ENCODE results near the gene SV2B.

SV2B gene

DNA sequence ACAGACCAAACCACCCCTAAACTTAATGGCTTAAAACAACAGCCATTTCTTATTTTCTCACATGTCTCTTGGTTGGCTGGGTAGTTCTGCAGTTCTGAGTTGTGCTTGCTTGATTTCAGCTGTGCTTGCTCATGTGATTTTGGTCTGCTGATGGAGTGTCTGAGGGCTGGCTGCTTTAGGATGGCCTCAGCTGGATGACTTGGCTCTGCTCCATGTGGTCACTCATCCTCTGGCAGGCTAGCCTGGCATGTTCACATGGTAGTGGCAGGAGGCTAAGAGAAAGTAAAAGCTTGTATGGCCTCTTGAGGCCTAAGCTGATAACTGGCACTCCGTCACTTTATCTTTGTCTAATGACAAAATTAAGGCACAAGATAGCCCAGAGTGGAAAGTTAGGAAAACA is 4.1 kb downstream of the SV2B start:
- DNase-seq (ENCODE audit: low spot score), result no peak

DNA sequence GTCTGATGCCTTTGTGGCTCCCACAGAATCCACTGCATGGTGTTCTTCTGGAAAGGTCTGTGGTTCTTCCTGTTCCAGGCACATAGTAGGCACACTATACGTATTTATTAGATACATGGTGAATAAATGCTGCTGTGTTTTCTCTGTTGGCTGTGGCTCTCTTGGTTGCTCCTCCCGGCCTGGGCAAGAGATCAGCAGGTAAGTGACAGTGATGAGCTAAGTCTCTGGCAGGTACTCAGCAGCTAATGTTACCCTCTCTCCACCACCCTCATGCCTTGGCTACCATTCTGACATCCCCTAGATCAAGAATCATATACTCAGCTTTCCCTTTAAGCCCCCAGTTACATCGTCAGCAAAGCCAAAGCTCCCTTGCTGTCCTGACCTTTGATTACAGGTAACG is 8.4 kb downstream of the SV2B start:
- no peak for DNase-seq (ENCODE audit: low spot score)

DNA sequence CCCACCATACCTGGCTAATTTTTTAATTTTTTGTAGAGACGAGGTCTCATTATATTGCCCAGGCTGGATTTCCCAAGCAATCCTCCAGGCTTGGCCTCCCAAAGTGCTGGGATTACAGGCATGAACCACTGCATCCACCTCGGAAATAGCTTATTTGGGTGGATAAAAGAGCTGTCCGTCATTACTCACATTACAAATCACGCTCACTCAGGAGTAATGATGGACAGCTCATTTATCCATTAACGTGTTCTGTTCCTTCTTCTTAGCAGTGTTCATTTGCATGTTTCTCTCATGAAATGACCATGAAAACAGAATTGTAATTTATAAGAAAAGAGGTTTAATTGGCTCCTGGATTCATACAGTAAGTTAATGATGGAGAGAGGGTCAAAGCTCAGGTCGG is 9.8 kb downstream of the SV2B start:
- DNase-seq (ENCODE audit: low spot score), result no peak

DNA sequence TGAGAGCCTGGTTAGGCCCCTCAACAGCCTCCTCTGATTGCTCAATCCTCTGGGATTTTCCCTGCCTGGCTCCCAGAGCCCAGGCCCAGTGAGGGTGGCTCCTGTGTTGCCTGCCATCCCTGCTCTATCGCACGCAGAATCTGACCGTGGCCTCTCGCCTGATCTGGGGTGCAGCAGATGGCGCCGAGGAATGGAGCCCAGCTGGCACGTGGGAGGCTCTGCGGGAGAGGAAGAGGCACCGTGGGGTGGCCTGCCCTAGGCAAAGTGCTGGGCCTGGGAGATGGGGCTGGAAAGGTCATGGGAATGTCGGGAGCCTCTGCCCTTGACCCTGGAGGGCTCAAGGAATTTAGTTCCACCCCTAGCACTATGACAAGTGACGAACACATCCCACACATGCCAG is 10.3 kb downstream of the SV2B start:
- no peak for DNase-seq (ENCODE audit: low spot score)

DNA sequence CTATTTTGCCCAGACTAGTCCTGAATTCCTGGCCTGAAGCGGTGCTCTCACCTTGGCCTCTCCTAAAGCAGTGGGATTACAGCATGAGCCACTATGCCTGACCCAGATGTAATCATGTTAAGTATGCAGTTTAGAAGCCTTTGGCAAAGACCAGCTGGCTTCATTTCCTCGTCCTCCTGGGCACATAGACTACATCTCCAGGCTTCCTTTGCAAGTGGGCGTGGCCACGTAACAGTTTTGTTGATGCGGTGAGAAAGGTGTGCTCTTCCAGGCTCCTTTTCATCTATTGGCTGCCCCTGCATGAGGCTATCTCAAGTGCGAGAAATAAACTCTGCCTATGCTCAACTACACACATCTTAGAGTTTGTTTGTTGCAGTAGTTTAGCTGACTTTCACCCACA is 13.0 kb downstream of the SV2B start:
- DNase-seq (ENCODE audit: low spot score), result no peak

DNA sequence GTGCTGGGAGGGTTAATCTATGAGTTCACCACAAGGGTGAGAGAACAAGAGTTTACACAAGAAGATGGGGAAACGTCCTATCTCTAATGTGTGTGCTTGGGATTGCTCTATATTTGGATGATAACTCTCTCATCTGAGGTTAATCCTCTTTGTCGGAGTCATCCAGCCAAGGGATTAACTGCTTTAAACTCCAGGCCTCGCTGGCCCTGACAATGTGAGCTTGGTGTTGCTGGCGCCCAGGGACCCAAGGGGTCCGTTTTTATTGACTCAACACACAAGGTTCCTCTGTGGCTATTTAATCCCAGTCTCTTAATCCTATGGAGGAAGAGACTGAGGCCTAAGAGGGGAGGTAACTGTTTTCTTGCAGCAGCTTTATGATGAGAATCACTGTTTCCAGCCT is 14.2 kb downstream of the SV2B start:
- no peak for DNase-seq (ENCODE audit: low spot score)

DNA sequence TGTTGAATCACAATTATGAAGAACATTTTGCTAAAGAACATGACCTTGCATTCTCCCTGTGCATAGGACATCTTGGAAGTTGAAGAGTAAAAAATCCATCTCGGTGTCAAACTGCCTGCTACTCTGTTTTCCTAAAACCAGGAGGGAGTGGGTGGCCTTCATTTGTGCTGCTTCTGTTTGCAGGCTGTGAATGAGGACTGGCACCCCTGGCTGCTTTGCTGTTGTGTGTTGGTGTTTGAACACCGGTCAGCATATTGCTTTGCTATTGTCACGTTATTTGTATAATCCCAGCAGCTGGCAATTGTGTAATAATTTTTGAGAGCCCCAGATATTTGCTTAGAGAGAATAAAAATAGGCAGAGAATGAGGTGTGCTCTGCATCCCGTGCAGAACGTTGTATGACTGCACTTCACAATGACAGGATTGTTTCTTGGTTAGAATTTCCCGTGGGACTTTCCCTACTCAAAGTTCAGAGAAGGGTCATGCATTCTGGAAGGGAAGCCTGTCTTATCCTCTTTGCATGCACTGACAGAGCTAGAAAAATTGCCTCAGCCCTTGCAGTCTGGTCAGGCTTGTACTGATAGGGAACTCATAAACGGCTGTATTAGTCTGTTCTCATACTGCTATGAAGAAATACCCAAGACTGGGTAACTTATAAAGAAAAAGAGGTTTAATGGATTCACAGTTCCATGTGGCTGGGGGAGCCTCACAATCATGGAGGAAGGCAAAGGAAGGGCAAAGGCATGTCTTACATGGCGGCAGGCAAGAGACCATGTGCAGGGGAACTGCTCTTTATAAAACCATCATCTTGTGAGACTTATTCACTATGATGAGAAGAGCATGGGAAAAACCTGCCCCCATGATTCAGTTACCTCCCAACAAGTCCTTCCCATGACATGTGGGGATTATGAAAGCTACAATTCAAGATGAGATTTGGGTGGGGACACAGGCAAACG is 16.3 kb downstream of the SV2B start:
- DNase-seq (ENCODE audit: low spot score), result no peak

DNA sequence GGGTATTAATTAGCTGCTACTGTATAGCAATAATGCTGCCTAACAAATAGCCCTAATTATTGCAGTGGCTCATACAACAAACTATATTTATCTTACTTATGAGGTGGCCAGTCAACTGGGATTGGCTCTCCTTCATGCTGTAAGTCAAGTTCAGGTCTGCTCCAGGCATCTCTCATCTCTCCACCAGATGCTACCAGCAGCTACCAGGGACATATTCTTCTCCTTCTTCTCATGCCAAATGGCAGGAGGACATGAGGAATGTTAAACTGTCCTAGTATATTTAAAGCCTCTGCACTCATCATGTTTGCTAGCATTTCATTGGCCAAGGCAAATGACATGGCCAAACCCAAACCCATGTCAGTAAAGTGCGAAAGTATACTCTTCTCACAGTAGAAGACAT is 17.3 kb downstream of the SV2B start:
- no peak for DNase-seq (ENCODE audit: low spot score)

DNA sequence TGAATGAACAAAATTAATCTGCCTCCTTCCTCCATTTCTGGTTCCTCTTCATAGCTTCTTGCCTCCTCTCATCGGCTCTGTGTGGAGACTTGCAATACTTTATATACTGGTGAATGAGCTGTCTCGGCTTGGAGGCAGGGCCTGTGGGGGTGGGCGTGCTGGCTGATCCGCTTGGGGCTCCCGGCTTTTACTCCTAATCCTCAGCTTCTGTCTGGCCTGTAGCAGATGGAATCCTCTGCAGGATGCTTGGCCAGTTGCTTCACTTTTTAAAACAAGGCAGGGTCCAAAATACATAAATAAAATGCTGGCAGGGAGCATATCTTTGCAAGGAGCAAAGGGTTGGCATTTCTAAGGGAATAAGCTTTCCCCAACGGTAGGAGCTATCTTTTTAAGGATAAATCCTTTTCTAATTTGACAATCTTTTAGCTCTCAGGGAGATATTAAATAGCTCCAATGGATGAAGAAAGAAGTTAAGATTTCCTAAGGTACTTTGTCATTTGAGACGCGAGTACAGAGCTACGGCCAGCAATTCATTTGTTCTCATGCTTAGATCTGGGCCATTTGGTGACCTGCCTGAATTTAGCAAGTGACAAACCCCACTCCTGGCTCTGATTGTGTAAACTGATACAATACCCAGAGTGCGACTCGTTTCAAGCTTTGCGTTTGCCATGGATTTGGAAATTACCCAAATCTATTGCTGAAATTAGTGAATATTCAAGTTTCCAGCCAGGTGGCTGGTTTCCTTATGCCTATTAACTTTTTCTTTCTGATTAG is 18.9 kb downstream of the SV2B start:
- no peak for DNase-seq (ENCODE audit: low spot score)

DNA sequence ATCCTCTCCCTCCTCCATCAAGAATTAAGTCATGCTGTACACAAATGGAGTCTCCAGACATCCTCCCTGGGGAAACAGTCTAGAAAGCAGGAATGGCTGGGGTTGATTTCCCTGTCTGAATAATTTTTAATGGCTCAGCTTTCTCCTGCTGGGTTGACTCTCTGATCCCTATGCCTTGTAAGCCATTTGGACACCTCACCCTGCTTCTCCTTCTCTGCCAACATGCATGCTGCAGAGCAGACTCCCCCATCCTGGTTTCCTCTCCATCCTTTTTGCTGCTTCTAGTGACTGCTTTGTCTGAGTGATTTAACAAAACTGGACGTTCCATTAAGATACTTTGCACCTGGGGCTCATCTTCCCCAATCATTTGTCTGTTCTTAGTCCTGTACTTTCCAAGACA is 22.2 kb downstream of the SV2B start:
- no peak for DNase-seq (ENCODE audit: low spot score)

DNA sequence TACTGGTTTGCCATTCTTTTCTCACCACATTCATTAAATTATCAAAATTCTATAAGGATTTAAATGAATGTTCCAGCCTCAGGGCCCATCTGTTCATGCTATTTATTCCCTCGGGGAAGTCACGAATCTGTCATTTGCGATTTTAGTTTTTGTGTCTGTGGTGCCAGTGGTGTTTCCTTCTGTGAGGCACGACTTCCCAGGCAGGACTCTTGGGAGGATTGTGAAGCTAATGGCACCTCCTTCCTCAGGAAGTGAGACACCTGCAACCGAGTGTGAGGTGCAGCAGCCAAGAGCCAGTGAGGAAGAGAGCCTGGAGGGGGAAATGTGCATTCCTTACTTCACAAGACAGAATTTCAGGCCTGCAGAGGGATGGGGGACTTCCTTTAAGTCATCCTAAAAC is 24.1 kb downstream of the SV2B start:
- DNase-seq (ENCODE audit: low spot score), result no peak

DNA sequence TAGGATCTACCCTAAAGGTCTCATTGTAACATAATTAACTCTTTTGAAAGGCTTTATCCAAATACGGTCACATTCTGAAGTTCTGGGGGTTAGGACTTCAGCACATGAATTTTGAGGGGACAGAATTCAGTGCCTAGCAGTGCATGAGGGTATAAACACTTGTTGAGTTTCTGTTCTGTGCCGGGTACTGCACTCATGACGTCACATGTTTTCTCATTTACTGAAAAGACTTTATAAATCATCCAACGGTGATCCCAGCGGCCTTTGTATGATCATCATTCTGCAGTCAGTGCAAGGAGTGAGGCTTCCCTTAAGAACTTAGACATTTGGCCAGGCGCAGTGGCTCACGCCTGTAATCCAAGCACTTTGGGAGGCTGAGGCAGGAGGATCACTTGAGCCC is 25.1 kb downstream of the SV2B start:
- DNase-seq (ENCODE audit: low spot score), result no peak

DNA sequence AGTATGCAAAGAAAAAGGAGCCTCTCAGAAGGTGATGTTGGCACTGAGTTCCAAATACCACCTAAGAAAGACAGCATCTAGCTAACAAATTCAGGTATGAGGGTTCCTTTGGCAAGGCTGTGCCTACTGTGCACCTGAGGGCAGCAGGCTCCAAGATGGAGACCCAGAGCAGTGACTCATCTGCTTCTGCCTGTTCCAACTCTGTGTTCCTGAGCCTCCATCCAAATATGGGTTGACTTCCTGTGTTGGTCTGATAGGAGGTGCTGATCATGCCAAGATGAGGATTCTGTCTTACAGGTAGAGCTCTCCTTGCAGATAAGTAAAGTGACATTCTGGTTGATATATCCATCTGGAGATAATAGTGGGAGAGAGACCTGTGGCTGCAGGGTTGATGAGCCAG is 26.0 kb downstream of the SV2B start:
- no peak for DNase-seq (ENCODE audit: low spot score)

DNA sequence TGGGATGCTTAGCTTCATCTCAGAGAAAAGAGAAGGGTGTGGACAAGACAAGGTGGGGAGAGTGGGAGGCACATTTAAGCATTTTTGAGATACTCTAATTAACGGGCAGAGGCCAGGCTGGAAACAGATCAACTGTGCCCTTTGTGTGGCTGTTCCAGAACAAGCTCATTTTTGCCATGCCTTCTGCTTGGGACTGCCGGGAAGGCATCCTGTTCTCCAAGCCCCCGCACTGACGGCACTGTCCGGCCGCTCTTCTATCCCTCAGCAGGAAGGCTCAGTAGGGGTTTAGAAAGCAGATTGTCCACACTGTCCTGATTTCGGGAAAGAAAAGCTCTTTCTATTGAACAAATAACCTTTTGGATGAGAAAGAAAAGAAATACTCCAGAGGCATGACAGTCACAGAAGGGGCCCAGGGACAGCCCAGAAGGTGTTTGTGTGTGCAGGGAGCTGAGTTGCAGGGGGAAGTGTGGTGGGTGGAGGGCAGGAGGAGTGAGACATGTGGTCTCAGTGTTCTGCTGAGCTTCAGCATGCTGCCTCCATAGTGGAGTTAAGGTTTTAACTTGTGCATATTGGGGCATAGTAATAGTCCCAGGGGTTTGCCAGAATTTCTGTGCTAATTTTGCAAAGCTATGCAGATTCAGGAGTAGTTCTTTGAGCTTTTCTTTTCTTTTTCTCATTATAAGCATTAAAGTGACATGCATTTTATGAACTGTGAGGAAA is 27.3 kb downstream of the SV2B start:
- no peak for DNase-seq (ENCODE audit: low spot score)

DNA sequence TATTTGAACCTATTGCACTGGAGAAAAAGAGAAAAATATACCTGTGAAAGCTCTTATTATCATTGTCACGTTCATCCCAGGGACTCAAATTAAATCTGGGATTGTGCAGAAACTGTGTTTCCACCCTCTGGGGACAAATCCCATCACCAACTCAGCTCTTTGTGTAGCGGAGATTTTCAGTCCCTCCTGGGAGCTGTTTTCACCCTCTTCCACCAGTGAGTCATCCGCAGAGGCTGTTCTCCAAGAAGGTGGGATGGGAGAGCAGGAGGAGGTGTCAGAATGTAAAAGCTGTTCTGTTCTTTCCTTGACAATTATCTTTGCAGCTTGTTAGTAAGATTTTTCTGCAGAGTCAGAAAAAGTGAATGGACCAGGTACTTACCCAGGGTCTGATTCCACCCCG is 28.0 kb downstream of the SV2B start:
- no peak for DNase-seq (ENCODE audit: low spot score)

DNA sequence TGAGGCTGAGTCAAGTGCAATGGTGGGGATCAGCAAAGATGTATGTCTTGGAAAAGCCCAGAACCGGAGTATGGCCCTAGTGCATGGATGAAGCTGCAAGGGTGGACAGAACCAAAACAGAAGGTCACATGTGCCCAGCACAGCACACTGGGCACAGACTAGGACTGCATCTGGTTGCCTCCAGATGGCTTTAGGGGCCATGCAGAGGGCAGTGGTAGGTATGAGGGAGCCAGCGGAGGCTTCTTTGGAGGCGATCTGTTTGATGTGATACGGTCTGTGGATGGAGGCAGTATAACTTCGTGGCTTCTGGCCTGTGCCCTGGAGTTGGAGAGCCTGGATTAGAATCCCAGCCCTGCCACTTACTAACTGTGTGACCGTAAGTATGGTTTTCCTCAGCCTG is 29.4 kb downstream of the SV2B start:
- no peak for DNase-seq (ENCODE audit: low spot score)

DNA sequence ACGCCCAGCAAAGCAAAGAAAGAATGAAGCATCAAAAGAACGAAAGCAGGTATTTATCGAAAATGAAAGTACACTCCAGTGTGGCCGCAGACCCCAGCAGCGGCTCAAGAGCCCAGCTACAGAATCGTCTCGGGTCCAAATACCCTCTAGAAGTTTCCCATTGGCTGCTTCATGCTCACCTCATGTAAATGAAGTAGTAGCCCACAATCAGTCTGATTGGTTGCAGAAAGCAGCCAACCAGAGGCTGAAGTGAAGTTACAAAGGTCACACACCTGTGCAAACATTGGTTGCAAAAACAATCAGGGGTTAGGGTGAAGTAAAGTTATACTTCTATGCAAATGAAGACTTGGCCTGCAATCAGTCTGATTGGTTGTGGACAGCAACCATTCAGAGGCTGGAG is 32.0 kb downstream of the SV2B start:
- no peak for DNase-seq (ENCODE audit: low spot score)

DNA sequence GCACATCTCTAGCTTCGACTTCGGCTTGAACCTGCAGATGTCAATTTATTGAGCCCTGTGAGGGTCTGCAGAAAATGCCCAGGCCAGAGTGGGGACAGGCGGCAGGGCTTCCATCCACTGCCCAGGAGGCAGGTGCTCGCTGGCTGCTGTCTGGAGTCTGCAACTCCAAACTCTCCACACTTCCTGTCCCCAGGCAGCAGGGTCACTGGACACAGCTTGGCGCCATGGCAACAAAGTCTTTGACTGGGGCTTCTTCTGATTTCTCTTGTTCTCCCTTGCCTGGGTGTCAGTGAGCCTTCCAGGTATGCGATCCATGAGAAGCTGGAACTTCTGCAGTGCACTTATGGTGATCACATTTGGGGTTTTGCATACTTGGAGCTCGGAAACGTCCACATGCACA is 33.5 kb downstream of the SV2B start:
- DNase-seq (ENCODE audit: low spot score), result no peak

DNA sequence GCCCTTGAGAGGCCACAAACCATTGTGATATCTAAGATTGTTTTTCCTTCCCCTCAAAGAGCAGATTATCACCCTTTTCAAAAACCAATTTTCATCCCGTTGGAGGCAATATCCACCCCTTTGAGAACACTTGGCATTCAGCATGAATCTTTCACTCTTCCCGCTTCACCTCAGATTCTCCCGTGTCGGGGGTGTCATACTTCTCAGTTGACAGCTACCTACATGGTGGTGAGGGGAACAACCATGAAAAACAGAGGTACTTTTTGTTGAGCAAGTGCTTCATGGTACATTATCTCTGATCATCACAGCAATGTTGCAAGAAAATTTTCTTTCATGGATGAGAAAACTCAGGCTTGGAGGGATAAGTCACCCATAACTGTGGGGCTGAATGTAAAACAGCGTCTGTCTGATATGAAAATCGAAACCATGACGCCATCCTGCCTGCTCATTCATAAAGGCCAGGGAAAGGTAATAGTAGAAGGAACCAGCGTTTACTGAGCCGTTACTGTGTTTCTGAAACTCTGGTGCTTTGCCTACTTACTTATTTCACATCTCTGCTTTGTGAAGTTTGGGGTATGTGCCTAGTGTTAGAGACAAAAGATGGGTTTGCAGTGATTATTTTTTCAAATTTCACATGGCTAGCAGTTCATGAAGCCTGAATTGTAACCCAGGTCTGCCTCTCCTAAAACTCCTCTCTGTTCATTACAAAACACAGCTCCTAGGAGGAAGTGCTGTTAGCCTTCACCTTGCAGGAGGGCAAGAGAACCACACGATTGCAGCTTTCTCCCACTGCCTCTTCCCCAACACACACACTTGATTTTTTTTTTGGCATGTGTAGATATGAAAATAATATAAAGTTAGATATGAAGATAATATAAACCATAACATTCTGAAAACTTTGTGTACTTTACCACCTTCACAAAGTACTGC is 35.4 kb downstream of the SV2B start:
- DNase-seq (ENCODE audit: low spot score), result no peak

DNA sequence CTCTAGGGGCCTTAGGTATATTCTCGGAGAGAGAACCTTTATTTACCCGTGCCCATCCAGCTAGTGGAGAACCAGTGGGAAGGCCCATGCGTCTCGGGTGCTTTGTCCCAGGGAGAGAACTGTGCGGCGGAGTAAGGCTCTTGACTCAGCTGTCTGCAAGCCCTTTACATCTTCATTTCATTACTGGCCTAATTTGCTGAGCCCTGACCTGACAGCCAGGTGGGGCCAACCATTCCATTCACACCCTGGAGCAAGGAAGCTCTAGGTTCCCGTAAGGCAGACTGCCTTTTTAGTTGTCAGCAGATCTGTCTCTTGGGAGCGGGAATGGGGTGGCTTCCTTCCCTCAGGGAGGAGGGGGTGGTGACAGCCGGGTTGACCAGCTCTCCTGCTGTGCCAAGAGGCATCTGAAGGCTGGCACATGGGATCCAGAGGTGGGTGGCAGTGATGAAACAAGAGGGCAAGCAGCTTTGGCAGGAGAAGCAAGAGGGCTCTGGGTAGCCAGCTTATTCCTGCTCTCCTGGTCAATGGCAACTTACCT is 36.4 kb downstream of the SV2B start:
- DNase-seq (ENCODE audit: low spot score), result no peak

DNA sequence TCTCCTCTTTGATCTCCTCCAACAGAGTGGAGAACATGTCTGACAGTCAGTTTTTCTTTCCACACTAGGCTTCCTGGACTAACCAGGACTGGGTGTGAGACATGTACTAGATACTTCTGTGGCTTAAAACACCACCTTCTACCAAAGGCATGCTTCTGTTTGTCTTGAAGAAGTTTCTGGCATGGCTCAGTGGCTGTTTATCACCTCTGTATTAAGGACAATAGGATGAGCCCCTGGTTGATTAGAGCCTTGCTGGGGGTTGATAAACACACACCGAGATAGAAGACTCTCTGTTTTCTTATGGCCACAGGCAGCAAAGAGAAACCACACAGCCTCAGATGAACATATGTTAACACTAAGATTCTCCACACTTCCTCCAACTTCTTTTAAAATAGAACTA is 40.5 kb downstream of the SV2B start:
- no peak for DNase-seq (ENCODE audit: low spot score)
